Trophoblast cell (in vitro differentiated cells and primary cell): ENCODE data around the gene WDR27.

Experiments
- DNase-seq, 2 donors: peaks; one replicate each; pipeline ENCODE4 v3.0.0-alpha.2; 2016
- H2AFZ ChIP-seq: 2 replicates; pipeline ENCODE4 v1.6.1; 2013; ENCODE audit warnings: low read length, moderate library complexity, mild to moderate bottlenecking; ENCODE audit not compliant: insufficient read depth, poor library complexity
- H2AK5ac ChIP-seq: 2 replicates; pipeline ENCODE4 v1.6.1; 2013; ENCODE audit warnings: mild to moderate bottlenecking, low read length
- H2BK120ac ChIP-seq: 2 replicates; pipeline ENCODE4 v1.6.1; 2013; ENCODE audit warnings: low read length, mild to moderate bottlenecking, moderate library complexity; ENCODE audit not compliant: insufficient read depth, poor library complexity
- H2BK12ac ChIP-seq: 2 replicates; pipeline ENCODE4 v1.6.1; 2013; ENCODE audit warnings: mild to moderate bottlenecking, low read length, moderate library complexity
- H2BK5ac ChIP-seq: 2 replicates; pipeline ENCODE4 v1.6.1; 2013; ENCODE audit warnings: low read length, low read depth, moderate library complexity, mild to moderate bottlenecking; ENCODE audit not compliant: poor library complexity
- H3K14ac ChIP-seq: 2 replicates; pipeline ENCODE4 v1.6.1; 2013; ENCODE audit warnings: mild to moderate bottlenecking, low read length
- H3K18ac ChIP-seq: 2 replicates; pipeline ENCODE4 v1.6.1; 2013; ENCODE audit warnings: mild to moderate bottlenecking, low read length
- H3K23ac ChIP-seq: 2 replicates; pipeline ENCODE4 v1.6.1; 2013; ENCODE audit warnings: low read length
- H3K27ac ChIP-seq: 2 replicates; pipeline ENCODE4 v1.5.1; 2013; ENCODE audit warnings: low read depth, mild to moderate bottlenecking, inconsistent platforms, low read length, moderate library complexity
- H3K27me3 ChIP-seq: 2 replicates; pipeline ENCODE4 v1.6.1; 2013; ENCODE audit warnings: inconsistent platforms, mild to moderate bottlenecking, low read length, moderate library complexity; ENCODE audit not compliant: insufficient read depth
- H3K36me3 ChIP-seq, 2 experiments: 1 replicate in 1 of 2; 2 replicates in 1 of 2; pipeline ENCODE4 v1.6.1; 2013; ENCODE audit warnings: low read length in 2 of 2, mild to moderate bottlenecking in 2 of 2, moderate library complexity in 1 of 2; ENCODE audit not compliant: insufficient read depth in 2 of 2, control insufficient read depth in 1 of 2
- H3K4ac ChIP-seq: 2 replicates; pipeline ENCODE4 v1.6.1; 2013; ENCODE audit warnings: low read depth, mild to moderate bottlenecking, low read length, moderate library complexity
- H3K4me1 ChIP-seq, 2 experiments: 1 replicate in 1 of 2; 2 replicates in 1 of 2; pipeline ENCODE4 v1.6.1; 2013; ENCODE audit warnings: low read length in 2 of 2, mild to moderate bottlenecking in 2 of 2, moderate library complexity in 1 of 2; ENCODE audit not compliant: insufficient read depth in 2 of 2, control insufficient read depth in 1 of 2
- H3K4me2 ChIP-seq: 2 replicates; pipeline ENCODE4 v1.6.1; 2013; ENCODE audit warnings: inconsistent platforms, mild to moderate bottlenecking, low read length, moderate library complexity
- H3K4me3 ChIP-seq: 2 replicates; pipeline ENCODE4 v1.5.1; 2013; ENCODE audit warnings: mild to moderate bottlenecking, low read depth, low read length, inconsistent platforms
- H3K79me1 ChIP-seq: one replicate; pipeline ENCODE4 v1.6.1; 2013; ENCODE audit warnings: low read length
- H3K79me2 ChIP-seq: 2 replicates; pipeline ENCODE4 v1.6.1; 2013; ENCODE audit warnings: low read length, mild to moderate bottlenecking; ENCODE audit not compliant: control insufficient read depth, insufficient read depth, poor library complexity
- H3K9ac ChIP-seq: 2 replicates; pipeline ENCODE4 v1.6.1; 2013; ENCODE audit warnings: mild to moderate bottlenecking, low read length
- H3K9me3 ChIP-seq: 2 replicates; pipeline ENCODE4 v1.6.1; 2013; ENCODE audit warnings: low read depth, mild to moderate bottlenecking, control low read depth, inconsistent platforms, low read length; ENCODE audit not compliant: insufficient read depth
- H4K12ac ChIP-seq: 2 replicates; pipeline ENCODE4 v1.6.1; 2013; ENCODE audit warnings: low read depth, mild to moderate bottlenecking, low read length, moderate library complexity
- H4K8ac ChIP-seq: 2 replicates; pipeline ENCODE4 v1.6.1; 2013; ENCODE audit warnings: low read depth, mild to moderate bottlenecking, low read length, moderate library complexity
- H4K91ac ChIP-seq: one replicate; pipeline ENCODE4 v1.6.1; 2013; ENCODE audit warnings: low read depth, mild to moderate bottlenecking, low read length, moderate library complexity
- WGBS: extraction: QIAGEN DNeasy Blood & Tissue Kit; methylation state at CpG from one replicate; pipeline ENCODE4 v1.1.7; 2013; ENCODE audit warnings: missing lambda C conversion rate; ENCODE audit not compliant: insufficient read length, insufficient coverage; ENCODE audit errors: extremely low coverage; 5-methylcytosine and 5-hydroxymethylcytosine counted together

WDR27 gene

DNA sequence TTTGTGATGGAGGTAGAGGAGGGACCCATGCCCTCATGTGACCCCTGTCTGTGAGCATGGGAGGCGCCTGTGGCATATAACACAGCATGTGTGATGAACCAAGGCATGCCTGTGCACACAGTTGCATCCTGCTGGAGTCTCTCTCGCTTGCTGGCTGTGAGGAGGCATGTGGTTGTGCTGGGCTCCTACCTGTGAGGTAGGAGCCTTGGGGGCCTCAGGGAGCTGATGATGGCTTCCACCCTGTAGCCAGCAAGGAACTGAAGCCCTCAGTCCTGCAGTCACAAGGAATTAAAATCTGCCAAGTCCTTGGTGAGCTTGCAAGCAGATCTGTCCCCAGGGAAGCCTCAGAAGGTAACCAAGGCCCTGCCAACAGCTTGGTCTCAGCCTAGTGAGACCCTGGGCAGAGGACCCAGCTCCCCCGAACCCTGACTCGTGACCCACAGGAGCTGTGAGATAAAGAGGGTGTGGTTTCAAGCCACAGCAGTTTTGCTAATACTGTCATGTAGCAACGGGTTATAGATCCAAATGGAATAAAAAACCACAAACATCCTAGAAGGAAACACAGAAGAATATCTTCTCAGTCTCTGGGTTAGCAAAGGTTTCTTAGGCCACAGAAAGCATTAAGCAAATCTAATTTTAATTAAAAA is 145.7 kb downstream of the WDR27 start:
- Histone ChIP-seq H3K14ac (no peak overlapping the region), H4K12ac (no peak overlapping the region), H4K91ac (no peak overlapping the region), H3K4me3 (no peak overlapping the region), H3K9me3 (peaks cover 4% of the 10 kb centered on the region), H3K23ac (no peak overlapping the region), H2BK12ac (no peak overlapping the region), H3K4ac (no peak overlapping the region), H3K4me1 (no peaks in the 10 kb centered on the region), H3K27ac (no peak overlapping the region), H3K4me2 (no peak overlapping the region), H3K18ac (no peak overlapping the region), H3K79me1 (no peaks in the 10 kb centered on the region), H2BK5ac (no peak overlapping the region), H2AK5ac (no peak overlapping the region), H2AFZ (no peak overlapping the region), H3K27me3 (no peaks in the 10 kb centered on the region), H3K36me3 (peaks cover 0 to 5% of the 10 kb centered on the region in 2 experiments), H3K79me2 (no peaks in the 10 kb centered on the region), H2BK120ac (no peak overlapping the region), H4K8ac (no peak overlapping the region), H3K9ac (no peak overlapping the region)
- no CpG with 5 or more reads among the region's 5 CpGs for WGBS
- DNase-seq, result no peak

DNA sequence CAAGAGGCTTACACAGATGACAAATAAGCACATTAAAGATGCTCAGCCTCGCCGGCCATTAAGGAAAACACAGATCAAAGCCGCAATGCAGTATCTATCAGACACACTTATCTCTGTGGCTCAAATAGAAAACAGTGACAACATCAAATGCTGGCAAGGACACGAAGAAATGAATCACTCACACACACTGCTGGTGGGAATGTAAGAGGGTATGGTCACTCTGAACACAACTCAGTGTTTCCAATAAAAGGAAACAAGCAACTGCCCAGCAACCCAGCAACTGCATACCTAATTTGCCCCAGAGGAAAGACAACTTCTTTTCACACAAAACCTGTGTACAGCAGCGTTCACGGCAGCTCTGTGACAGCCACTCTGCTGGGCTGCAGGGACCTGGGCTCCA is 155.8 kb downstream of the WDR27 start:
- no peaks in the 10 kb centered on the region for H3K27me3 ChIP-seq
- H4K91ac ChIP-seq, result no peak overlapping the region
- no peak overlapping the region for H3K14ac ChIP-seq

DNA sequence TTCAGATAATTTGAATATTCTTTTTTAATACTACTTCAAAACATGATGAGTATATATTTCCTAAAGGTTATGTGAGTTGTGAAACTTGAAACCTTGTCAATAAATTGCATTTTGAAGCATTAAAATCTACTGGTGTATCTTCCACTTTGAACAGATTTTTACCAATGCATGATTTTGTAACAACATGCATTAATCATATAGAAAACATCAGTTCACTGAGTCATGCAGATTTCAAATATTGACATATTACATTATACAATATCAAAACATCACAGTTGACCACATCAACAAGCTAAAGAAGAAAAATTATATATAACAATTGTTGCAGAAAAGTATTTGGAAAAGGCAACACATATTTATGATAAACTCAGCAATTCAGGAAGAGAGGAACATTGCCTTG is 158.1 kb downstream of the WDR27 start:
- H3K18ac ChIP-seq, result no peak overlapping the region
- no peaks in the 10 kb centered on the region for H3K79me2 ChIP-seq
- H3K14ac ChIP-seq, result no peak overlapping the region
- no peak overlapping the region for H3K27ac ChIP-seq
- H3K4ac ChIP-seq, result no peak overlapping the region
- H2BK5ac ChIP-seq, result no peak overlapping the region
- H2AK5ac ChIP-seq, result no peak overlapping the region
- H3K23ac ChIP-seq, result no peak overlapping the region
- no peak overlapping the region for H3K4me3 ChIP-seq
- H4K12ac ChIP-seq, result no peak overlapping the region
- no peaks in the 10 kb centered on the region for H3K27me3 ChIP-seq
- no peak overlapping the region for H4K8ac ChIP-seq
- H3K9ac ChIP-seq, result no peak overlapping the region
- no peak overlapping the region for H3K4me2 ChIP-seq
- H3K9me3 ChIP-seq, result no peaks in the 10 kb centered on the region
- no peak overlapping the region for H2BK120ac ChIP-seq
- peaks cover 0 to 2% of the 10 kb centered on the region in 2 experiments for H3K36me3 ChIP-seq
- H4K91ac ChIP-seq, result no peak overlapping the region
- no peak for DNase-seq
- H3K4me1 ChIP-seq, result no peaks in the 10 kb centered on the region
- H2AFZ ChIP-seq, result no peak overlapping the region
- no peak overlapping the region for H2BK12ac ChIP-seq
- H3K79me1 ChIP-seq, result no peaks in the 10 kb centered on the region

More for the DNA sequence above, 155.8 kb downstream of the WDR27 start:
- no CpG with 5 or more reads among the region's 6 CpGs for WGBS
- no peak for DNase-seq
- H3K27ac ChIP-seq, result no peak overlapping the region
- no peak overlapping the region for H3K9ac ChIP-seq
- no peak overlapping the region for H2AFZ ChIP-seq
- H3K23ac ChIP-seq, result no peak overlapping the region
- no peak overlapping the region for H3K4me2 ChIP-seq
- no peaks in the 10 kb centered on the region for H3K9me3 ChIP-seq
- no peak overlapping the region for H2BK5ac ChIP-seq
- H2AK5ac ChIP-seq, result no peak overlapping the region
- H3K36me3 ChIP-seq, result no peaks in the 10 kb centered on the region
- no peak overlapping the region for H2BK12ac ChIP-seq
- no peaks in the 10 kb centered on the region for H3K4me1 ChIP-seq
- H3K4me3 ChIP-seq, result no peak overlapping the region
- H3K79me2 ChIP-seq, result no peaks in the 10 kb centered on the region
- no peak overlapping the region for H4K8ac ChIP-seq
- no peak overlapping the region for H2BK120ac ChIP-seq
- no peak overlapping the region for H4K12ac ChIP-seq
- no peak overlapping the region for H3K4ac ChIP-seq
- H3K18ac ChIP-seq, result no peak overlapping the region
- H3K79me1 ChIP-seq, result no peaks in the 10 kb centered on the region

DNA sequence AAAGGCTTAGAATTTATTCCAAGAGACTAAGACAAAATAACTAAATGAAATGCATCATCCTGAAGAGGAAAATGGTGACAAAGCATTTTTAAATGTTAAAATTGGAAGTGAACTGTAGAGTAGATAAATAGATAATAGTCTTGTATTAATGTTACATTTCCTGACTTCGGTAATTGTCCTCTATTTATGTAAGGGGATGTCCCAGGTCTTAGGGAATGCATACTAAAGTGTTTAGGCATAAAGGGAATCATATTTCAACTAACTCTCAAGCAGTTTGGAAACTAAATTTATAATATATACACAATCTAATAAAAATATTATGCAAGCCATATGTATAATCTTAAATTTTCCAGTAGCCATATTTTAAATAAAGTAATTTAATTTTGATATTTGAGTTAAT is 159.3 kb downstream of the WDR27 start:
- Histone ChIP-seq H3K9ac (no peak overlapping the region), H4K8ac (no peak overlapping the region)
- WGBS, result no CpG with 5 or more reads among the region's 1 CpG

More for the DNA sequence above, 159.3 kb downstream of the WDR27 start:
- Histone ChIP-seq H2AK5ac (no peak overlapping the region), H3K36me3 (peaks cover 0 to 2% of the 10 kb centered on the region in 2 experiments), H2BK5ac (no peak overlapping the region), H4K12ac (no peak overlapping the region), H3K27me3 (no peaks in the 10 kb centered on the region), H3K4ac (no peak overlapping the region), H3K4me2 (no peak overlapping the region), H3K79me2 (no peaks in the 10 kb centered on the region), H3K4me3 (no peak overlapping the region), H2AFZ (no peak overlapping the region), H3K4me1 (no peaks in the 10 kb centered on the region), H2BK120ac (no peak overlapping the region), H3K9me3 (no peaks in the 10 kb centered on the region), H3K23ac (no peak overlapping the region), H4K91ac (no peak overlapping the region), H2BK12ac (no peak overlapping the region), H3K27ac (no peak overlapping the region), H3K14ac (no peak overlapping the region), H3K79me1 (no peaks in the 10 kb centered on the region), H3K18ac (no peak overlapping the region)
- no peak for DNase-seq
